Measurements from ENCODE around the gene STX1A. TPM values are rescaled to one million over a fixed set of nuclear protein-coding genes. Genes with fewer than 3 reads are reported as not detected.

STX1A gene
- total RNA-seq, 1 experiment from 2014 or later = 20.4 TPM

DNA sequence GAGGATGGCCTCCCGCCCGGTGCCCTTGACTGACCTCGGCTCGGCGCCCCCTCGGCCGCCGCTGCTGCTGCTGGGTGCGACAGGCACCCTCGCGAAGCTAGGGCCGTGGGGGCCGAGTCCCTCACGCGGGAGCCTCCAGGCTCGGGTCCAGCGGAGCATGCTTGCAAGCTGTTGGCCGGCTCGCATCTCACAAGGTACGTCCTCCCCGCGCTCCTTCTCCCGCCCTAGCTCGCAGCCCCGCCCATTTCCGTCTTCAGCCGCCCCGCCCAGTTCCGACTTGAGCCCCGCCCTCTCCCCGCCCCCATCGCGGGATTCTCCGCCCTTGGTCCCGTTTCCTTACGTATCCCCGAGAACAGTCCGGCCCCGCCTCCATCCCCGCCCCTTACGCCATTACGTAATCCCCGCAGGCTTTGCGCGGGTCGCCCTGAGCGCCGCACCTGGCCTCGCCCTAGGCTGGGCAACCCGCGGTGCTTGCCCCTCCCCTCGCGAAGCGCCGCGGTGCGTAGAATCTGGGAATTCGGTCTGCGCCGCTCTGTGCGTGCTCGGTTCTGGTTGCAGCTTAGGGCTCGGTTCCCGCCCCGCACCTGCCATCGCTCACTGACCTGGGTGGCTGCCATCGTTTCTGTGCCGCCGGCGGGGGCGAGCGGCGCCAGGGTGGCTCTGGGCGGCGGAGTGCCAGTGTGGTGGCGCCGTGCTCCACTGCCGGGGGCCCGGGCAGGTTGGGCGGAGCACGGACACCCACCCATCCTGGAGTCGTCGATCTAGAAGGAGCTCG lies 19.3 kb upstream of the STX1A start, which contains the start of gene ABHD11 (continued):
- TF ChIP-seq, protein P1, sequence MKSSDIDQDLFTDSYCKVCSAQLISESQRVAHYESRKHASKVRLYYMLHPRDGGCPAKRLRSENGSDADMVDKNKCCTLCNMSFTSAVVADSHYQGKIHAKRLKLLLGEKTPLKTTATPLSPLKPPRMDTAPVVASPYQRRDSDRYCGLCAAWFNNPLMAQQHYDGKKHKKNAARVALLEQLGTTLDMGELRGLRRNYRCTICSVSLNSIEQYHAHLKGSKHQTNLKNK (CRISPR knock-in tag; IDR thresholded peaks at IDR 0.05) = no peak
- TF ChIP-seq, protein P2, sequence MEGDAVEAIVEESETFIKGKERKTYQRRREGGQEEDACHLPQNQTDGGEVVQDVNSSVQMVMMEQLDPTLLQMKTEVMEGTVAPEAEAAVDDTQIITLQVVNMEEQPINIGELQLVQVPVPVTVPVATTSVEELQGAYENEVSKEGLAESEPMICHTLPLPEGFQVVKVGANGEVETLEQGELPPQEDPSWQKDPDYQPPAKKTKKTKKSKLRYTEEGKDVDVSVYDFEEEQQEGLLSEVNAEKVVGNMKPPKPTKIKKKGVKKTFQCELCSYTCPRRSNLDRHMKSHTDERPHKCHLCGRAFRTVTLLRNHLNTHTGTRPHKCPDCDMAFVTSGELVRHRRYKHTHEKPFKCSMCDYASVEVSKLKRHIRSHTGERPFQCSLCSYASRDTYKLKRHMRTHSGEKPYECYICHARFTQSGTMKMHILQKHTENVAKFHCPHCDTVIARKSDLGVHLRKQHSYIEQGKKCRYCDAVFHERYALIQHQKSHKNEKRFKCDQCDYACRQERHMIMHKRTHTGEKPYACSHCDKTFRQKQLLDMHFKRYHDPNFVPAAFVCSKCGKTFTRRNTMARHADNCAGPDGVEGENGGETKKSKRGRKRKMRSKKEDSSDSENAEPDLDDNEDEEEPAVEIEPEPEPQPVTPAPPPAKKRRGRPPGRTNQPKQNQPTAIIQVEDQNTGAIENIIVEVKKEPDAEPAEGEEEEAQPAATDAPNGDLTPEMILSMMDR (IDR thresholded peaks at IDR 0.05) = no peak
- TF ChIP-seq ZNF219 (CRISPR knock-in tag; IDR thresholded peaks at IDR 0.05; ENCODE audit: borderline replicate concordance) (no peak), PREB (CRISPR knock-in tag; IDR thresholded peaks at IDR 0.05; ENCODE audit: borderline replicate concordance) (no peak), KAT7 (CRISPR knock-in tag; IDR thresholded peaks at IDR 0.05; ENCODE audit: borderline replicate concordance) (no peak), NR1H2 (CRISPR knock-in tag; IDR thresholded peaks at IDR 0.05) (no peak), ZNF423 (CRISPR knock-in tag; IDR thresholded peaks at IDR 0.05) (peak; percentile 54; the same call in 1 of the 2 replicates), EMX1 (CRISPR knock-in tag; IDR thresholded peaks at IDR 0.05) (no peak), GTF2I (CRISPR knock-in tag; conservative IDR thresholded peaks at IDR 0.05) (no peak), HMGXB4 (CRISPR knock-in tag; IDR thresholded peaks at IDR 0.05) (no peak; the same call in 1 of the 2 replicates), ATF1 (CRISPR knock-in tag; IDR thresholded peaks at IDR 0.05) (no peak), ZNF396 (CRISPR knock-in tag; IDR thresholded peaks at IDR 0.05; ENCODE audit: borderline replicate concordance) (no peak), ZNF425 (CRISPR knock-in tag; conservative IDR thresholded peaks at IDR 0.05) (no peak), NFYB (CRISPR knock-in tag; conservative IDR thresholded peaks at IDR 0.05; ENCODE audit: low read depth) (no peak), E2F5 (CRISPR knock-in tag; IDR thresholded peaks at IDR 0.05) (peak; percentile 67; the same call in 1 of the 2 replicates), MAX (CRISPR knock-in tag; IDR thresholded peaks at IDR 0.05) (peak; percentile 74), CREB1 (CRISPR knock-in tag; IDR thresholded peaks at IDR 0.05) (0 out of 2 replicates have a peak, but pooled peaks have one; percentile 47), ATF6 (CRISPR knock-in tag; IDR thresholded peaks at IDR 0.05) (no peak)
- TF ChIP-seq, protein P3, sequence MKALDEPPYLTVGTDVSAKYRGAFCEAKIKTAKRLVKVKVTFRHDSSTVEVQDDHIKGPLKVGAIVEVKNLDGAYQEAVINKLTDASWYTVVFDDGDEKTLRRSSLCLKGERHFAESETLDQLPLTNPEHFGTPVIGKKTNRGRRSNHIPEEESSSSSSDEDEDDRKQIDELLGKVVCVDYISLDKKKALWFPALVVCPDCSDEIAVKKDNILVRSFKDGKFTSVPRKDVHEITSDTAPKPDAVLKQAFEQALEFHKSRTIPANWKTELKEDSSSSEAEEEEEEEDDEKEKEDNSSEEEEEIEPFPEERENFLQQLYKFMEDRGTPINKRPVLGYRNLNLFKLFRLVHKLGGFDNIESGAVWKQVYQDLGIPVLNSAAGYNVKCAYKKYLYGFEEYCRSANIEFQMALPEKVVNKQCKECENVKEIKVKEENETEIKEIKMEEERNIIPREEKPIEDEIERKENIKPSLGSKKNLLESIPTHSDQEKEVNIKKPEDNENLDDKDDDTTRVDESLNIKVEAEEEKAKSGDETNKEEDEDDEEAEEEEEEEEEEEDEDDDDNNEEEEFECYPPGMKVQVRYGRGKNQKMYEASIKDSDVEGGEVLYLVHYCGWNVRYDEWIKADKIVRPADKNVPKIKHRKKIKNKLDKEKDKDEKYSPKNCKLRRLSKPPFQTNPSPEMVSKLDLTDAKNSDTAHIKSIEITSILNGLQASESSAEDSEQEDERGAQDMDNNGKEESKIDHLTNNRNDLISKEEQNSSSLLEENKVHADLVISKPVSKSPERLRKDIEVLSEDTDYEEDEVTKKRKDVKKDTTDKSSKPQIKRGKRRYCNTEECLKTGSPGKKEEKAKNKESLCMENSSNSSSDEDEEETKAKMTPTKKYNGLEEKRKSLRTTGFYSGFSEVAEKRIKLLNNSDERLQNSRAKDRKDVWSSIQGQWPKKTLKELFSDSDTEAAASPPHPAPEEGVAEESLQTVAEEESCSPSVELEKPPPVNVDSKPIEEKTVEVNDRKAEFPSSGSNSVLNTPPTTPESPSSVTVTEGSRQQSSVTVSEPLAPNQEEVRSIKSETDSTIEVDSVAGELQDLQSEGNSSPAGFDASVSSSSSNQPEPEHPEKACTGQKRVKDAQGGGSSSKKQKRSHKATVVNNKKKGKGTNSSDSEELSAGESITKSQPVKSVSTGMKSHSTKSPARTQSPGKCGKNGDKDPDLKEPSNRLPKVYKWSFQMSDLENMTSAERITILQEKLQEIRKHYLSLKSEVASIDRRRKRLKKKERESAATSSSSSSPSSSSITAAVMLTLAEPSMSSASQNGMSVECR (CRISPR knock-in tag; IDR thresholded peaks at IDR 0.05; ENCODE audit: borderline replicate concordance) = peak; percentile 27; the same call in 1 of the 2 replicates
- TF ChIP-seq, protein P4, sequence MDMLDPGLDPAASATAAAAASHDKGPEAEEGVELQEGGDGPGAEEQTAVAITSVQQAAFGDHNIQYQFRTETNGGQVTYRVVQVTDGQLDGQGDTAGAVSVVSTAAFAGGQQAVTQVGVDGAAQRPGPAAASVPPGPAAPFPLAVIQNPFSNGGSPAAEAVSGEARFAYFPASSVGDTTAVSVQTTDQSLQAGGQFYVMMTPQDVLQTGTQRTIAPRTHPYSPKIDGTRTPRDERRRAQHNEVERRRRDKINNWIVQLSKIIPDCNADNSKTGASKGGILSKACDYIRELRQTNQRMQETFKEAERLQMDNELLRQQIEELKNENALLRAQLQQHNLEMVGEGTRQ (CRISPR knock-in tag; IDR thresholded peaks at IDR 0.05) = peak; percentile 32; the same call in 1 of the 2 replicates
